PC-3 (cell line): ENCODE results near the gene TP53I3. TPM values are rescaled to one million over a fixed set of nuclear protein-coding genes. Genes with fewer than 3 reads are reported as not detected.

ENCODE experiments used
- ATAC-seq: fragments of 200-7000 bp; cut with Tn5 transposase; 2 replicates; pipeline ENCODE4 v1.9.1; 2020; ENCODE audit warnings: mild to moderate bottlenecking, moderate library complexity
- BruUV-seq: library from RNA; stranded (reverse); fragments of 400-500 nt; replicated peaks from 2 replicates; lab custom pipeline; 2021; lab: Mats Ljungman, UMichigan
- CTCF ChIA-PET: fragments of 300-600 bp; sonication (Branson Sonifier 250); formaldehyde crosslinking; loops from one replicate; lab custom pipeline; 2022; ENCODE audit warnings: antibody characterized with exemption; lab: Charles Lee
- POLR2A ChIA-PET: fragments of 300-600 bp; sonication (Branson Sonifier 250); formaldehyde crosslinking; loops from one replicate; lab custom pipeline; 2022; ENCODE audit warnings: antibody characterized with exemption; ENCODE audit not compliant: unreplicated experiment; lab: Charles Lee
- DNase-seq: peaks from one replicate; pipeline ENCODE4 v3.0.0-alpha.2; 2015
- H2AFZ ChIP-seq: fragments of 300-600 bp; sonication (generic); 2 replicates; pipeline ENCODE4 v1.6.0; 2016; ENCODE audit warnings: antibody characterized with exemption, low read length
- H3F3A ChIP-seq: fragments of 300-600 bp; sonication (generic); one replicate; pipeline ENCODE4 v1.6.0; 2017; ENCODE audit warnings: antibody characterized with exemption, low read length, control low read depth, mild to moderate bottlenecking; ENCODE audit not compliant: unreplicated experiment
- H3K27ac ChIP-seq: fragments of 300-600 bp; sonication (generic); 2 replicates; pipeline ENCODE4 v1.5.1; 2016; ENCODE audit warnings: mild to moderate bottlenecking, low read length
- H3K27me3 ChIP-seq: fragments of 300-600 bp; sonication (generic); 2 replicates; pipeline ENCODE4 v1.6.1; 2016; ENCODE audit warnings: low read length, mixed read lengths
- H3K36me3 ChIP-seq: fragments of 300-600 bp; sonication (generic); 2 replicates; pipeline ENCODE4 v1.6.1; 2016; ENCODE audit warnings: low read depth, mixed run types, low read length, mixed read lengths
- H3K4me1 ChIP-seq: fragments of 300-600 bp; sonication (generic); 2 replicates; pipeline ENCODE4 v1.5.1; 2016; ENCODE audit warnings: low read length; ENCODE audit not compliant: insufficient read depth
- H3K4me2 ChIP-seq: fragments of 300-600 bp; sonication (generic); 2 replicates; pipeline ENCODE4 v1.6.0; 2016; ENCODE audit warnings: low read length
- H3K4me3 ChIP-seq: fragments of 300-600 bp; sonication (generic); 2 replicates; pipeline ENCODE4 v1.5.1; 2016; ENCODE audit warnings: mild to moderate bottlenecking, low read length, mixed read lengths
- H3K79me2 ChIP-seq: fragments of 300-600 bp; sonication (generic); 2 replicates; pipeline ENCODE4 v1.6.1; 2017; ENCODE audit warnings: low read length, mixed read lengths
- H3K9ac ChIP-seq: fragments of 300-600 bp; sonication (generic); 2 replicates; pipeline ENCODE4 v1.6.0; 2016; ENCODE audit warnings: mild to moderate bottlenecking, low read length
- H3K9me2 ChIP-seq: fragments of 300-600 bp; sonication (generic); replicated peaks from 2 replicates; pipeline ENCODE4 v1.6.1; 2016; ENCODE audit warnings: mixed run types, low read length, mixed read lengths
- H3K9me3 ChIP-seq: fragments of 300-600 bp; sonication (generic); 2 replicates; pipeline ENCODE4 v1.6.1; 2016; ENCODE audit warnings: low read length, mixed read lengths
- H4K20me1 ChIP-seq: fragments of 300-600 bp; sonication (generic); 2 replicates; pipeline ENCODE4 v1.6.1; 2016; ENCODE audit warnings: low read length, mixed read lengths
- EZH2 ChIP-seq: fragments of 300-600 bp; sonication (generic); IDR thresholded peaks from one replicate; pipeline ENCODE4 v1.6.1; 2017; ENCODE audit warnings: antibody characterized with exemption, mild to moderate bottlenecking, low read length; ENCODE audit not compliant: unreplicated experiment
- EZH2phosphoT487 ChIP-seq: fragments of 300-600 bp; sonication (generic); IDR thresholded peaks from 2 replicates; pipeline ENCODE4 v1.6.1; 2018; ENCODE audit warnings: mild to moderate bottlenecking, antibody characterized with exemption, low read length, borderline replicate concordance
- intact Hi-C: fragments of 100-400 bp; cut with micrococcal nuclease; formaldehyde crosslinking; loops from 2 replicates; pipeline ENCODE4 v1.9.0; 2023
- total RNA-seq: library from RNA; depleted of rRNA; stranded (reverse); fragments of >200 nt; gene quantifications from 2 replicates; pipeline ENCODE4 v1.2.3, GENCODE V29; 2014
- TF ChIP-seq, protein P1 (sequence below): fragments of 300-600 bp; sonication (generic); conservative IDR thresholded peaks from 2 replicates; pipeline ENCODE4 v1.5.1; 2017; ENCODE audit warnings: antibody characterized with exemption, low read depth, mild to moderate bottlenecking, low read length

Gene TP53I3
- total RNA-seq, 1 experiment from 2014 or later, result 42.4 TPM

GRCh38 chr2:24048769-24049484, 35.7 kb downstream of the TP53I3 start:
- no peaks in the 10 kb centered on the region for H3K9me3 ChIP-seq
- BruUV-seq, result no TSS peak

GRCh38 chr2:24047703-24048033, 37.0 kb downstream of the TP53I3 start:
- Histone ChIP-seq H2AFZ (peak overlapping the region; percentile 100), H3K4me1 (peaks cover 11% of the 10 kb centered on the region), H3K9me2 (no peaks in the 10 kb centered on the region), H3F3A (no peaks in the 10 kb centered on the region), H3K9me3 (no peaks in the 10 kb centered on the region), H3K4me3 (peak overlapping the region; percentile 91; the same call in 1 of the 2 replicates), H3K27me3 (no peaks in the 10 kb centered on the region), H3K9ac (peak overlapping the region; percentile 40; the same call in 1 of the 2 replicates), H3K27ac (no peak overlapping the region), H3K79me2 (peaks cover 33% of the 10 kb centered on the region), H4K20me1 (no peaks in the 10 kb centered on the region), H3K36me3 (no peaks in the 10 kb centered on the region), H3K4me2 (peak overlapping the region; percentile 81)
- ATAC-seq (peak; percentile 7), DNase-seq (no peak)
- ChIA-PET CTCF (interaction anchor here (0.6 kb wide), 1 partner anchor 29 kb away, joined by 3 read pairs; no protein-coding TSS in a partner anchor), POLR2A (interaction anchor here (0.6 to 0.8 kb wide), 3 partner anchors 32 to 611 kb away, joined by 3 to 4 read pairs (median 3); partner anchors contain the start of gene ATAD2B)
- TF ChIP-seq EZH2 (no peak), EZH2phosphoT487 (no peak)
- TF ChIP-seq, protein P1, sequence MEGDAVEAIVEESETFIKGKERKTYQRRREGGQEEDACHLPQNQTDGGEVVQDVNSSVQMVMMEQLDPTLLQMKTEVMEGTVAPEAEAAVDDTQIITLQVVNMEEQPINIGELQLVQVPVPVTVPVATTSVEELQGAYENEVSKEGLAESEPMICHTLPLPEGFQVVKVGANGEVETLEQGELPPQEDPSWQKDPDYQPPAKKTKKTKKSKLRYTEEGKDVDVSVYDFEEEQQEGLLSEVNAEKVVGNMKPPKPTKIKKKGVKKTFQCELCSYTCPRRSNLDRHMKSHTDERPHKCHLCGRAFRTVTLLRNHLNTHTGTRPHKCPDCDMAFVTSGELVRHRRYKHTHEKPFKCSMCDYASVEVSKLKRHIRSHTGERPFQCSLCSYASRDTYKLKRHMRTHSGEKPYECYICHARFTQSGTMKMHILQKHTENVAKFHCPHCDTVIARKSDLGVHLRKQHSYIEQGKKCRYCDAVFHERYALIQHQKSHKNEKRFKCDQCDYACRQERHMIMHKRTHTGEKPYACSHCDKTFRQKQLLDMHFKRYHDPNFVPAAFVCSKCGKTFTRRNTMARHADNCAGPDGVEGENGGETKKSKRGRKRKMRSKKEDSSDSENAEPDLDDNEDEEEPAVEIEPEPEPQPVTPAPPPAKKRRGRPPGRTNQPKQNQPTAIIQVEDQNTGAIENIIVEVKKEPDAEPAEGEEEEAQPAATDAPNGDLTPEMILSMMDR, result no peak
- intact Hi-C loops, result loop anchor here (1.0 kb wide), 3 partner anchors 29 to 59 kb away; partner anchors contain the start of gene SF3B6
- TSS peak; percentile 94 for BruUV-seq

More at GRCh38 chr2:24048769-24049484, 35.7 kb downstream of the TP53I3 start:
- POLR2A ChIA-PET, result no interaction called here
- Histone ChIP-seq H3K79me2 (peaks cover 22% of the 10 kb centered on the region), H3K27me3 (no peaks in the 10 kb centered on the region), H3K4me1 (peaks cover 11% of the 10 kb centered on the region), H3K36me3 (no peaks in the 10 kb centered on the region), H2AFZ (peak overlapping the region; percentile 88), H3K4me3 (peak overlapping the region; percentile 64), H3K9ac (no peak overlapping the region), H3K4me2 (peak overlapping the region; percentile 84), H3K9me2 (no peaks in the 10 kb centered on the region), H3F3A (no peaks in the 10 kb centered on the region), H3K27ac (no peak overlapping the region), H4K20me1 (no peaks in the 10 kb centered on the region)
- TF ChIP-seq, protein P1, result no peak
- ATAC-seq (no peak), DNase-seq (no peak)
- intact Hi-C loops, result no loop called here
- CTCF ChIA-PET, result no interaction called here
